Breast epithelium (tissue), 4 donors: Measurements from ENCODE around the gene RPAP2. TPM values are rescaled to one million over a fixed set of nuclear protein-coding genes. Genes with fewer than 3 reads are reported as not detected.
"Not testable (repeated sequence)": the region's sequence is repeated elsewhere in the genome, so short reads cannot be mapped to it uniquely, and the experiment has no call there.

ENCODE experiments used
- DNase-seq, 2 donors: peaks; one replicate each; pipeline ENCODE4 v3.0.0-alpha.2; 2019; ENCODE audit warnings: low spot score in 2 of 2
- H3K27ac ChIP-seq, 2 donors: fragments of 200-600 bp; sonication (generic) in 1 of 2; one replicate each; pipeline ENCODE4 v1.5.1; 2016 to 2019; ENCODE audit warnings: mild to moderate bottlenecking in 1 of 2
- H3K27me3 ChIP-seq, 2 donors: fragments of 200-600 bp; sonication (generic) in 1 of 2; one replicate each; pipeline versions ENCODE4 v1.5.1 to v1.6.0; 2017 to 2019; ENCODE audit warnings: control low read depth in 1 of 2, mild to moderate bottlenecking in 1 of 2
- H3K36me3 ChIP-seq: fragments of 200-600 bp; one replicate; pipeline ENCODE4 v1.5.1; 2019
- H3K4me1 ChIP-seq, 2 donors: fragments of 200-600 bp; sonication (generic); one replicate each; pipeline ENCODE4 v1.5.1; 2016 to 2019; ENCODE audit warnings: control low read depth in 1 of 2
- H3K4me3 ChIP-seq, 3 donors: fragments of 200-600 bp; sonication (generic); 1 replicate in 2 of 3; 2 replicates in 1 of 3; pipeline ENCODE4 v1.5.1; 2016 to 2019; ENCODE audit warnings: mild to moderate bottlenecking in 3 of 3, moderate library complexity in 2 of 3
- H3K9me3 ChIP-seq, 2 donors: fragments of 200-600 bp; sonication (generic) in 1 of 2; one replicate each; pipeline ENCODE4 v1.5.1; 2016 to 2019; ENCODE audit warnings: control low read depth in 1 of 2
- POLR2A ChIP-seq: fragments of 450-650 bp; IDR thresholded peaks from one replicate; pipeline ENCODE4 v1.6.1; 2016; ENCODE audit warnings: antibody characterized with exemption, mild to moderate bottlenecking, moderate library complexity
- POLR2AphosphoS5 ChIP-seq, 3 donors: sonication (generic); formaldehyde crosslinking; IDR thresholded peaks; one replicate each; pipeline ENCODE4 v1.6.1; 2017; ENCODE audit warnings: antibody characterized with exemption in 3 of 3
- intact Hi-C: fragments of 100-400 bp; cut with DNase I; formaldehyde crosslinking; loops from one replicate; pipeline ENCODE4 v1.15.1; 2023; ENCODE audit warnings: low total_unique reads
- total RNA-seq, 3 donors: library from RNA; depleted of rRNA; stranded (reverse); fragments of >200 nt; gene quantifications; one replicate each; pipeline ENCODE4 v1.1.0, GENCODE V29; 2016
- TF ChIP-seq, protein P1 (sequence below), 3 donors: fragments of 450-650 bp; IDR thresholded peaks; one replicate each; pipeline ENCODE4 v1.5.1; 2016 to 2017; ENCODE audit warnings: antibody characterized with exemption in 3 of 3, mild to moderate bottlenecking in 3 of 3, moderate library complexity in 3 of 3

The RPAP2 gene
- 10 to 100 TPM in 2 of 3 donors, 1 to 10 TPM in 1; 7.8 to 14.7 (median 12.3) TPM for total RNA-seq

DNA sequence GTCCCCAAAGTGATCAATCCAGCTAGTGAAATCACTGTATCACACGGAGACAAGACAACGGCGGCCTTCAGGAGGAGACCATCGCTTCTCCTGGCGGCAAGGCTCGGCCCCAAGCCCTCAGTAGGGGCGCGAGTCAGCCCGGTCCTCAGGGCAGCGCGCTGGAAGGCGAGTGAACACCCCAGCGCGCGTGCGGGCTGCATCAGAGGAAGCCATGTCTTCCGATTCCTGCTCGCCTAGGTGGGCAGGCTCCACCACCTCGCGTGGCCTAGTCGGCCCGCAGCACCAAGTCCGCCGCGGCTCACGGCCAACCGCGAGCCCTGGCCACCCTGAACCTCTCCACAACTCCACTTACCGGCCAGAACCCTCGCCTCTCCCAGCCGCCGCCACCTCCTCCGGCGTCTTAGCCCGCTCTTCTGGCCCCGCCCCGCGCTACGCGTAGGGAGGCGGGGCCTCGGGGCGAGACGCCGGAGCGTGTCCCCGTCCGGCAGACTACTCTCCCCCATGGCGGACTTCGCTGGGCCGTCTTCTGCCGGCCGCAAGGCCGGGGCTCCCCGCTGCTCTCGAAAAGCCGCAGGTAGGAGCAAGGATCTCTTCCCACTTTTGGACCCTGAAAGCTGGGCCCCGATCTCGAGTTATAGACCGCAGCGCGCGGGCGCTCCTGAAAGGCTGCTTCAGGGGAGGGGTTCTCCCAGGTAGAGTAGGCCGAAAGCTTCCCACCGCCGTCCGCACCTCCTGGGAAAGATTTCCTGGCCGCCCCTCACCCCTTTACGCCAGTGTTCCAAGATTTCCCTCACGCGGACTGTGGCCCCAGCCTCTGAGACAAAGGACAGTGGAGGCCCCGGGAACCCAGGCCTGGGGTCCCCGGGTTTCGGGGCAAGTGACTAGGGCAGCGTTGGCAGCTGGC, at the start of gene RPAP2, which contains the start of gene GLMN:
Gene RPAP2, plus strand, starts transcription at position 487 of the 904 bp plus-strand sequence. Its CDS starts 15 bp downstream, at position 502.
Gene GLMN, minus strand, starts transcription at position 415 of the 904 bp plus-strand sequence. CDS start 988 bp downstream, outside the sequence.
- Histone ChIP-seq H3K4me3 (peak within 1 kb of the TSS; percentile 69 to 85 (median 81)), H3K36me3 (no peaks in the 10 kb centered on the region), H3K27me3 (no peaks in the 10 kb centered on the region), H3K4me1 (no peaks in the 10 kb centered on the region), H3K9me3 (no peaks in the 10 kb centered on the region), H3K27ac (peak within 1 kb of the TSS; percentile 94 to 97)
- peak; percentile 53 to 65 for DNase-seq
- intact Hi-C loops, result no loop called here
- TF ChIP-seq, protein P1, sequence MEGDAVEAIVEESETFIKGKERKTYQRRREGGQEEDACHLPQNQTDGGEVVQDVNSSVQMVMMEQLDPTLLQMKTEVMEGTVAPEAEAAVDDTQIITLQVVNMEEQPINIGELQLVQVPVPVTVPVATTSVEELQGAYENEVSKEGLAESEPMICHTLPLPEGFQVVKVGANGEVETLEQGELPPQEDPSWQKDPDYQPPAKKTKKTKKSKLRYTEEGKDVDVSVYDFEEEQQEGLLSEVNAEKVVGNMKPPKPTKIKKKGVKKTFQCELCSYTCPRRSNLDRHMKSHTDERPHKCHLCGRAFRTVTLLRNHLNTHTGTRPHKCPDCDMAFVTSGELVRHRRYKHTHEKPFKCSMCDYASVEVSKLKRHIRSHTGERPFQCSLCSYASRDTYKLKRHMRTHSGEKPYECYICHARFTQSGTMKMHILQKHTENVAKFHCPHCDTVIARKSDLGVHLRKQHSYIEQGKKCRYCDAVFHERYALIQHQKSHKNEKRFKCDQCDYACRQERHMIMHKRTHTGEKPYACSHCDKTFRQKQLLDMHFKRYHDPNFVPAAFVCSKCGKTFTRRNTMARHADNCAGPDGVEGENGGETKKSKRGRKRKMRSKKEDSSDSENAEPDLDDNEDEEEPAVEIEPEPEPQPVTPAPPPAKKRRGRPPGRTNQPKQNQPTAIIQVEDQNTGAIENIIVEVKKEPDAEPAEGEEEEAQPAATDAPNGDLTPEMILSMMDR (IDR thresholded peaks at IDR 0.05), result no peak
- peak; percentile 13 for TF ChIP-seq POLR2A
- TF ChIP-seq POLR2AphosphoS5 (IDR thresholded peaks at IDR 0.05), result peak; percentile 66 to 84 (median 75)

DNA sequence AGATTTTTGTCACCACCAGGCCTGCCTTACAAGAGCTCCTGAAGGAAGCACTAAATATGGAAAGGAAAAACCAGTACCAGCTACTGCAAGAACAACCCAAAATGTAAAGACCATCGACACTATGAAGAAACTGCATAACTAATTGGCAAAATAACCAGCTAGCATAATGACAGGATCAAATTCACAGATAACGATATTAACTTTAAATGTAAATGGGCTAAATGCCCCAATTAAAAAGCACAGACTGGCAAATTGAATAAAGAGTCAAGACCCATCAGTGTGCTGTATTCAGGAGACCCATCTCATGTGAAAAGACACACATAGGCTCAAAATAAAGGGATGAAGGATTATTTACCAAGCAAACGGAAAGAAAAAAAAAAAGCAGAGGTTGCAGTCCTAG, 44.1 kb upstream of the RPAP2 start:
- H3K36me3 ChIP-seq, H3K9me3 ChIP-seq, H3K27me3 ChIP-seq: not testable (repeated sequence)

DNA sequence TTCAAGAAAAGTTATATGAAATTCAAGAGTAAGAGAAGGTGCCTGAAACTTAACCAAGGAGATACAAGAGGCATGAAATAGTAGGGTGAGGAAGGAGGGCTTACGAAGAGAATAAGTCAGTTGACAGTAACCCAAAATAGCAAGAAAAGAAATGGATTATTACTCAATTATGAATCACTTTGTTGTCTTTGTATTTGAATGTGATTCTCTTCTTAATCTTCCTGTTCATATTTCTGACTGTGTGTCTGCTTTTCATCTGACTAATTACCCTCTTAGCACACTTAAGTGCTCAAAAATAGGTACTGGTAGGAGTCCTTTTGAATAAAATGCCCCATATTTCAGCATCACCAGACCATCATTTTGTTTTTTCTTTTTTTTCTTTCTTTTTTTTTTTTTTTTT, 39.5 kb upstream of the RPAP2 start:
- H3K36me3 ChIP-seq, result no peaks in the 10 kb centered on the region
- intact Hi-C loops, result no loop called here
- no peak overlapping the region for H3K27ac ChIP-seq
- no peaks in the 10 kb centered on the region for H3K9me3 ChIP-seq
- no peaks in the 10 kb centered on the region for H3K4me1 ChIP-seq
- DNase-seq, result no peak
- no peaks in the 10 kb centered on the region for H3K27me3 ChIP-seq
- TF ChIP-seq, protein P1 (IDR thresholded peaks at IDR 0.05), result no peak
- TF ChIP-seq POLR2A (no peak), POLR2AphosphoS5 (IDR thresholded peaks at IDR 0.05) (no peak)
- no peak overlapping the region for H3K4me3 ChIP-seq

More for the DNA sequence above, 44.1 kb upstream of the RPAP2 start:
- H3K4me3 ChIP-seq, DNase-seq, H3K4me1 ChIP-seq, H3K27ac ChIP-seq, intact Hi-C loops: not testable (repeated sequence)

DNA sequence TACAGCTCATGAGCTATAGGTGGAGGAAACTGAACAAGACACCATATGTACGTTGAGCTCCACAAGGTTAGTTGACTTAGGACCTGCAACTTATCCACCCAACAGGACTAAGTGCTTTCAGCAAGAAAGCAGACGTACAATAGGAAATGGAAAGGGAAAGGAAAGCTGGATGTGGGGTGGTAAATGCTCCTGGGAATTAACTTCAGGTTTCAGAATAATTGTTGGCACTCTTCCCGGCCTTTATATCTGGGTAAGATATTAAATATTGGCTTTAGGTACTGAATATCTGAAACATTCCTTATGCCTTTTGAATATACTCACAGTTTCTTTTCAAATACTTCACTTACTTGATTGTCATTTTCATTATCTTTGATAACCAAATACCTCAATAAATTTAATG, 36.3 kb upstream of the RPAP2 start:
- H3K4me3 ChIP-seq, result no peak overlapping the region
- DNase-seq, result no peak
- H3K27me3 ChIP-seq, result no peaks in the 10 kb centered on the region
- no peaks in the 10 kb centered on the region for H3K4me1 ChIP-seq
- intact Hi-C loops, result no loop called here
- no peaks in the 10 kb centered on the region for H3K36me3 ChIP-seq
- no peak for TF ChIP-seq POLR2A
- TF ChIP-seq, protein P1 (IDR thresholded peaks at IDR 0.05), result no peak
- no peak for TF ChIP-seq POLR2AphosphoS5 (IDR thresholded peaks at IDR 0.05)
- H3K27ac ChIP-seq, result no peak overlapping the region
- no peaks in the 10 kb centered on the region for H3K9me3 ChIP-seq

DNA sequence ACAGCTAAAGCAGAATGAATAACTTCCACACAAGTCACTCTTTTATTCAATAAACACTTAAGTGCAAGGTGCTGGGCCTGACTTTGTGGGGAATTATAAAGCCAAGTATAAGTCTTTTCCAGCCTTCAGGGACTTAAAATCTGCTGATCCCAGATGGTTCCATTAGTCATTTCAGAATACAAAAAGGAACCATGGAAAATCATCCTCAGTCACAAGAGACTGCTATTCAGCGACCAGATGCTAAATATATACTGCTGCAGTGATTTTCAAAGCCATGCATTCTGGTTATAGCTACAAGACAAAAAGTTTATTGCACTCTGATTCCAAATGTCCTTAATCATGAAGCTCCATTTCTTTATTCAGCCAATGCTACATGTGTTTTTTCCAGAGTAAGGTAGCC, 25.8 kb upstream of the RPAP2 start:
- intact Hi-C loops, result no loop called here
- TF ChIP-seq POLR2AphosphoS5 (IDR thresholded peaks at IDR 0.05) (no peak), POLR2A (no peak)
- TF ChIP-seq, protein P1 (IDR thresholded peaks at IDR 0.05), result no peak
- no peaks in the 10 kb centered on the region for H3K36me3 ChIP-seq

More for the DNA sequence above, 25.8 kb upstream of the RPAP2 start:
- Histone ChIP-seq H3K4me1 (no peaks in the 10 kb centered on the region), H3K27me3 (no peaks in the 10 kb centered on the region), H3K27ac (no peak overlapping the region), H3K9me3 (no peaks in the 10 kb centered on the region), H3K4me3 (no peak overlapping the region)
- no peak for DNase-seq
